Psoas muscle (tissue), 8 donors: ENCODE measurements around the gene DNAJB8. TPM values are rescaled to one million over a fixed set of nuclear protein-coding genes. Genes with fewer than 3 reads are reported as not detected.

ENCODE experiments used
- ATAC-seq, 4 donors: fragments of 200-7000 bp; cut with Tn5 transposase; one replicate each; pipeline ENCODE4 v1.9.1; 2020; ENCODE audit warnings: moderate library complexity in 3 of 4, mild to moderate bottlenecking in 2 of 4
- DNase-seq, 2 donors: peaks; one replicate each; pipeline ENCODE4 v3.0.0-alpha.2; 2020
- H3K27ac ChIP-seq: fragments of 200-600 bp; one replicate; pipeline ENCODE4 v1.8.0; 2022
- H3K27me3 ChIP-seq, 3 donors: fragments of 200-600 bp in 1 of 3; one replicate each; pipeline versions ENCODE4 v1.6.1 to v1.8.0; 2013 to 2022; ENCODE audit warnings: low read length in 2 of 3, mild to moderate bottlenecking in 2 of 3, moderate library complexity in 1 of 3; ENCODE audit not compliant: insufficient read depth in 3 of 3
- H3K36me3 ChIP-seq, 2 donors: fragments of 200-600 bp in 1 of 2; one replicate each; pipeline versions ENCODE4 v1.6.1 to v1.8.0; 2013 to 2022; ENCODE audit warnings: low read depth in 1 of 2, mild to moderate bottlenecking in 1 of 2, moderate library complexity in 1 of 2; ENCODE audit not compliant: insufficient read depth in 1 of 2
- H3K4me1 ChIP-seq: fragments of 200-600 bp; one replicate; pipeline ENCODE4 v1.8.0; 2022
- H3K4me3 ChIP-seq: fragments of 200-600 bp; one replicate; pipeline ENCODE4 v1.8.0; 2022; ENCODE audit warnings: mild to moderate bottlenecking
- H3K9me3 ChIP-seq: fragments of 200-600 bp; one replicate; pipeline ENCODE4 v1.8.0; 2022
- WGBS, 3 donors: extraction: QIAGEN DNeasy Blood & Tissue Kit; methylation state at CpG; one replicate each; pipeline versions ENCODE4 v1.1.6 to v1.1.7; 2013; 5-methylcytosine and 5-hydroxymethylcytosine counted together
- intact Hi-C, 2 donors: fragments of 100-400 bp; cut with DNase I; formaldehyde crosslinking; loops; one replicate each; pipeline versions ENCODE4 v1.11.0 to v1.14.2; 2022
- polyA plus RNA-seq, 3 donors: library from polyadenylated mRNA; stranded (reverse); fragments of 200-250 nt; gene quantifications; one replicate each; pipeline ENCODE4 v1.2.3, GENCODE V29; 2013
- total RNA-seq, 4 donors: library from RNA; stranded (reverse); fragmentation: NEBNext Ultra II Directional in 2 of 4; extraction: Animal tissue kit (Norgen Biotek cat#: 25700) in 2 of 4; gene quantifications; one replicate each; pipeline versions ENCODE4 v1.2.1 to v1.2.4, GENCODE V29; 2021 to 2023
- TF ChIP-seq, protein P1 (sequence below): fragments of 200-600 bp; IDR thresholded peaks from one replicate; pipeline ENCODE4 v1.8.0; 2022; ENCODE audit warnings: antibody characterized with exemption
- donor health status: healthy with polysubstance abuse.
- donor health status: DM: no; HTN: no; CAD: no; lungs with moderate emphysema.
- donor health status: Bipolar disorder and iron deficiency.
- donor health status: healthy.
- donor health status: DM: yes; HTN: yes; CAD: no.
- donor health status: DM: no; HTN: no; CAD: no.
- donor health status: DM: no; HTN: no; CAD: no.
- donor health status: DM: yes; HTN: yes; CAD: no.

The DNAJB8 gene
- total and polyA plus RNA-seq, 7 donors = not detected

DNA sequence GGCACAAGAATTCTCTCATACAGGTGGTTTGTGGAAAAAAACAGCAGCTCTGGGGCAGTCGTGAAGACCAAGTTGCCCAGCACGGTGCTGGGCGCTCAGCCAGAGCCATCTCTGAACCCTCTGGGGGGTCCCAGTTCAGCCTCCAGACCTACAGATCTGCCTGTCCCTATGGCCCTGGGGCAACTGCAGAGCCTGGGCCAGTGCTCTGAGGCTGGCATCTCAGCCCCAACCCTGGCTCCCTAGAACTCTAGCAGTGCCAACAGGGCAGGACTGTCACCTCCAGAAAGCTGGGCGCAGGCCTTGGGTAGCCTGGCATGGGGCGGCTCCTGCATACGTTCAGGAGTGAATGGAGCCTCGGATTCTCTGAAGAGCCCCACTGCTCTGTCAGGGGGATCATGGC is 44.7 kb downstream of the DNAJB8 start:
- Histone ChIP-seq H3K4me3 (no peak overlapping the region), H3K27ac (no peak overlapping the region), H3K36me3 (no peaks in the 10 kb centered on the region), H3K9me3 (no peaks in the 10 kb centered on the region), H3K27me3 (no peaks in the 10 kb centered on the region), H3K4me1 (peaks cover 3% of the 10 kb centered on the region)
- 82 to 92% (median 90%) methylated on average over 7 of the region's 7 CpGs for WGBS, 3 donors
- ATAC-seq (no peak), DNase-seq (no peak)
- TF ChIP-seq, protein P1, sequence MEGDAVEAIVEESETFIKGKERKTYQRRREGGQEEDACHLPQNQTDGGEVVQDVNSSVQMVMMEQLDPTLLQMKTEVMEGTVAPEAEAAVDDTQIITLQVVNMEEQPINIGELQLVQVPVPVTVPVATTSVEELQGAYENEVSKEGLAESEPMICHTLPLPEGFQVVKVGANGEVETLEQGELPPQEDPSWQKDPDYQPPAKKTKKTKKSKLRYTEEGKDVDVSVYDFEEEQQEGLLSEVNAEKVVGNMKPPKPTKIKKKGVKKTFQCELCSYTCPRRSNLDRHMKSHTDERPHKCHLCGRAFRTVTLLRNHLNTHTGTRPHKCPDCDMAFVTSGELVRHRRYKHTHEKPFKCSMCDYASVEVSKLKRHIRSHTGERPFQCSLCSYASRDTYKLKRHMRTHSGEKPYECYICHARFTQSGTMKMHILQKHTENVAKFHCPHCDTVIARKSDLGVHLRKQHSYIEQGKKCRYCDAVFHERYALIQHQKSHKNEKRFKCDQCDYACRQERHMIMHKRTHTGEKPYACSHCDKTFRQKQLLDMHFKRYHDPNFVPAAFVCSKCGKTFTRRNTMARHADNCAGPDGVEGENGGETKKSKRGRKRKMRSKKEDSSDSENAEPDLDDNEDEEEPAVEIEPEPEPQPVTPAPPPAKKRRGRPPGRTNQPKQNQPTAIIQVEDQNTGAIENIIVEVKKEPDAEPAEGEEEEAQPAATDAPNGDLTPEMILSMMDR = no peak
- intact Hi-C loops = no loop called here

DNA sequence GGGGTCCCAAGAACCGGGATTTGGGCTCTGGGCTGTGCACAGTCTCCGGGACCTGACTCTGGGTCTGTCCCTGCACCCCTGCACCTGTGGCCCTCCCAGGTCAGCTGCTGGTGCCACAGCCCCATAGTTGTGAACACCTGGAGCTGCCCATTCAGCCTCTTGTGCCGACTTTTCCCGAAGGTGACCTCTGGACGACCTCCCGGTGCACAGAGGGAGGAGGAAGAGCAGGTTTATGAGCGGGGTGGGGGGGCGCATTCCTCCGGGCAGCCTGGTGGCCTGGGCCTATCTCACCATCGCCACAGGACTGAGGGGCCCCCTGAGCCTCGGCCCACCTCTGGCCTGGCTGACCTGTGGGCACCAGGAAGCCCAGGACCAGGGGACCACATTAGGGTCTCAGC is 45.3 kb downstream of the DNAJB8 start:
- DNase-seq (no peak), ATAC-seq (no peak)
- no peaks in the 10 kb centered on the region for H3K36me3 ChIP-seq
- intact Hi-C loops = no loop called here
- H3K27ac ChIP-seq = no peak overlapping the region
- H3K4me3 ChIP-seq = no peak overlapping the region
- no peaks in the 10 kb centered on the region for H3K9me3 ChIP-seq
- peaks cover 3% of the 10 kb centered on the region for H3K4me1 ChIP-seq
- TF ChIP-seq, protein P1 = no peak
- WGBS, 3 donors = 65 to 78% (median 74%) methylated on average over 7 to 11 of the region's 11 CpGs
- no peaks in the 10 kb centered on the region for H3K27me3 ChIP-seq

DNA sequence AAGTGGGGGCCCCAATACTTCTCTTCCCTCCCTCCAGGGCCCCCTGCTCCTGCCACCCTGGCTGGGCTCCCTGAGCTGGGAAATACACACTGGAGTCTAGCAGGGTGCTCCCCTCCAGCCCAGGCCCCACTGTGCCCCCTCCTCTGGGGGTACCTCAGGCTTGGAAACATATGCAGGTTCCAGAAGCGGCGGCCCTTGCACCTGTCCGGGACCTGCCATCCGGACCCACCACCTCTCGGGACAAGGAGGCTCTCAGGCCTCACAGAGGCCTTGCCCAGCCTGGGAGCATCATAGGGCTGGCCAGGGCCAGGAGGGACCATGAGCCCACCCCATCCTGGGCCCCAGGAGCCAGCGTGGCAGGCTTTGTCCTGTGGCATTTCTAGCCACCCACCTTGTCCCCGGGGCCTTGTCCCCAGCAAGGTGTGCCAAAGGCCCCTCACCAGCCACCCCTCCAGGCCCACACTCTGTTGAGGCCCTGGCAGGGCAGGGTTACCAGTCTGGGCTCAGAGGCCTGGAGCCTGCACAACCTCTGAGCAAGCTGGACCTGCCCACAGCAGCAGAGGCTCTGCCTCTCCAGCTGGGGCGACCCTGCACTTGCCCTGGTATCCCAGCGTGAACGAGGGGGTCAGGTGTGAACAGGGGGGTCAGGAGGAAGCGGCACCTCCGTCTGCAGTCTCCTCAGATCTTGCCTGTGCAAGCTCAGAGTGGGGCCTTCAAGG is 45.8 kb downstream of the DNAJB8 start:
- Histone ChIP-seq H3K9me3 (no peaks in the 10 kb centered on the region), H3K4me3 (no peak overlapping the region), H3K27ac (no peak overlapping the region), H3K27me3 (no peaks in the 10 kb centered on the region), H3K4me1 (peaks cover under 1% of the 10 kb centered on the region), H3K36me3 (no peaks in the 10 kb centered on the region)
- ATAC-seq (no peak), DNase-seq (no peak)
- intact Hi-C loops = no loop called here
- TF ChIP-seq, protein P1 = no peak
- WGBS, 3 donors = 88 to 91% (median 90%) methylated on average over 12 of the region's 12 CpGs

DNA sequence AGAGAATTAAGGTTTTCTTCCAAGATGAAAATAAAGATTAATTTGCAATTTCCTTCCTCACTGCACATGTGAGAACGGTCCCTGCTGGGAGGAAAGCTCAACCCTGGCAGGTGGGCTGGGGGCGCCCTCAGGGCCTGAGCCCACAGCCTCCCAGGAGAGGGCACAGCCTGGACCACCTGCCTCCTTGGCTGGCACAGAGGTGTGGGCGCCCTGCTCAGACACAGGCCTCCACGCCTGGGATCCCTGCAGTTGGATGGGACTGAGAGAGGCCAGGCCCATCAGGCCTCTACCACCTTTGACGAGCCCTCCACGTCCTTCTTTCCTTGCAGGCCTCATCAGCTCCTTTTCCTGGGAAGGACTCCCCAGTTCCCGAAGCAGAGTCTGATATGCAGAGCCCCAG is 46.4 kb downstream of the DNAJB8 start:
- H3K4me1 ChIP-seq = no peaks in the 10 kb centered on the region
- 91 to 95% (median 94%) methylated on average over 7 of the region's 7 CpGs for WGBS, 3 donors
- H3K27ac ChIP-seq = no peak overlapping the region
- H3K4me3 ChIP-seq = no peak overlapping the region
- H3K9me3 ChIP-seq = no peaks in the 10 kb centered on the region
- DNase-seq = no peak
- H3K36me3 ChIP-seq = no peaks in the 10 kb centered on the region
- TF ChIP-seq, protein P1 = no peak
- no peaks in the 10 kb centered on the region for H3K27me3 ChIP-seq
- intact Hi-C loops = no loop called here
- no peak for ATAC-seq

DNA sequence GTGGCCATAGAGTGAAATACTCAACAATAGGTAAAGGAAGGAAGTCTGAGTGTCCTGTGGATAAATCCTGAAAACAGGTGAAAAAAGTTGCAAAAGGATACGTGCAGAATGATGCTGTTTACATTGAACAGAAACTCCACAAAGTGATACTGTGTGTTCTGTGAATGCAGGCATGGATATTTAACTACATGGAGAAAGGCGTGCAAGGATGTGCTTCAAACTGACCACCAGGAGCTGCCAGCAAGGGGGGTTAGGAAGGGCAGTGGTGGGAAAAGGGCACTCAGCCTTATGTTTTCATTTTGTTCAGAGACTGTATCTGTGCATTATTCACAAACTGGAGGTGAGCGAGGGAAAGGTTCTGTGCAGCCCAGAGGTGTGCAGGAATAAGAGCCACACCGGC is 47.4 kb downstream of the DNAJB8 start:
- WGBS, 3 donors = 96 to 98% (median 96%) methylated on average over 4 of the region's 4 CpGs
- DNase-seq = no peak
- intact Hi-C loops = no loop called here
- TF ChIP-seq, protein P1 = no peak
- Histone ChIP-seq H3K27me3 (no peaks in the 10 kb centered on the region), H3K27ac (no peak overlapping the region), H3K4me3 (no peak overlapping the region), H3K9me3 (no peaks in the 10 kb centered on the region), H3K36me3 (no peaks in the 10 kb centered on the region), H3K4me1 (no peaks in the 10 kb centered on the region)
- no peak for ATAC-seq
